ENCODE data around the gene FHOD3.

DNA sequence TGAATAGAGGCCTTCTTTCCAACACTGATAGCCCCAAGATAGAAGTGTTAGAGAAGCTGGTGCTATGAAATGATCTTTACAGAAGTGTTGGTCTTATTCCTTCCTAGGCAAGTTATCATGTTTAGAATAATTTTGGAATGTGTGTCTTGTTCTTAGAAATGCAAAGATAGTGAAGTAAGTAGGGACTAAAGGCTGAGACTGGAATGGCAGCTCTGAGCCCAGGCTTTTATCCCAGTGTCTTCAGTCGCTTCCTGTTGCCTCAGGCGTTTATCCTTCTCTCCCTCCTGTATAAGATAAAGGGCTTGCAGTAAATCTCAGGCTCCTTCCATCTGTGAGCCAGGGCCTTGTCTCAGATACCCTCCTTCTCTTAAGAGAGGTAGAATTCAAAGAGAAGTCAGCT, 313.1 kb downstream of the FHOD3 start:
- TF ChIP-seq POLR2A (IDR thresholded peaks at IDR 0.05) = no peak
- TF ChIP-seq, protein P1, sequence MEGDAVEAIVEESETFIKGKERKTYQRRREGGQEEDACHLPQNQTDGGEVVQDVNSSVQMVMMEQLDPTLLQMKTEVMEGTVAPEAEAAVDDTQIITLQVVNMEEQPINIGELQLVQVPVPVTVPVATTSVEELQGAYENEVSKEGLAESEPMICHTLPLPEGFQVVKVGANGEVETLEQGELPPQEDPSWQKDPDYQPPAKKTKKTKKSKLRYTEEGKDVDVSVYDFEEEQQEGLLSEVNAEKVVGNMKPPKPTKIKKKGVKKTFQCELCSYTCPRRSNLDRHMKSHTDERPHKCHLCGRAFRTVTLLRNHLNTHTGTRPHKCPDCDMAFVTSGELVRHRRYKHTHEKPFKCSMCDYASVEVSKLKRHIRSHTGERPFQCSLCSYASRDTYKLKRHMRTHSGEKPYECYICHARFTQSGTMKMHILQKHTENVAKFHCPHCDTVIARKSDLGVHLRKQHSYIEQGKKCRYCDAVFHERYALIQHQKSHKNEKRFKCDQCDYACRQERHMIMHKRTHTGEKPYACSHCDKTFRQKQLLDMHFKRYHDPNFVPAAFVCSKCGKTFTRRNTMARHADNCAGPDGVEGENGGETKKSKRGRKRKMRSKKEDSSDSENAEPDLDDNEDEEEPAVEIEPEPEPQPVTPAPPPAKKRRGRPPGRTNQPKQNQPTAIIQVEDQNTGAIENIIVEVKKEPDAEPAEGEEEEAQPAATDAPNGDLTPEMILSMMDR (IDR thresholded peaks at IDR 0.05) = no peak
